B cell (primary cell): ENCODE results near the gene SEPTIN5. TPM values are rescaled to one million over a fixed set of nuclear protein-coding genes. Genes with fewer than 3 reads are reported as not detected.

ENCODE experiments used
- ATAC-seq: fragments of 200-7000 bp; cut with Tn5 transposase; one replicate; pipeline ENCODE4 v1.10.0; 2021; ENCODE audit warnings: low read depth, mild to moderate bottlenecking, moderate number of reproducible peaks, moderate library complexity
- CTCF ChIA-PET: fragments of 350-600 bp; sonication (Branson Sonifier 250); formaldehyde crosslinking; loops from one replicate; lab custom pipeline; 2021; ENCODE audit warnings: antibody characterized with exemption, inconsistent platforms; lab: Charles Lee
- POLR2A ChIA-PET: fragments of 350-600 bp; sonication (Branson Sonifier 250); formaldehyde crosslinking; loops from one replicate; lab custom pipeline; 2021; ENCODE audit warnings: antibody characterized with exemption; lab: Charles Lee
- DNase-seq: peaks from one replicate; pipeline ENCODE4 v3.0.0; 2013
- H2AFZ ChIP-seq: 2 replicates; pipeline ENCODE4 v1.6.1; 2012; ENCODE audit warnings: mild to moderate bottlenecking, low read depth, low read length; ENCODE audit not compliant: insufficient read depth, poor library complexity, severe bottlenecking
- H3K27ac ChIP-seq, 2 donors: 1 replicate in 1 of 2; 2 replicates in 1 of 2; pipeline ENCODE4 v1.5.1; 2012 to 2013; ENCODE audit warnings: low read length in 2 of 2, mild to moderate bottlenecking in 2 of 2, moderate library complexity in 1 of 2
- H3K27me3 ChIP-seq, 4 experiments: fragments of 200-600 bp in 1 of 4; sonication (generic) in 1 of 4; replicated peaks in 1 of 4; 1 replicate in 2 of 4; 2 replicates in 2 of 4; pipeline versions ENCODE4 v1.6.1 to v1.7.0; 2013 to 2016; ENCODE audit warnings: low read length in 3 of 4, mild to moderate bottlenecking in 2 of 4, mixed read lengths in 1 of 4, moderate library complexity in 1 of 4; ENCODE audit not compliant: insufficient read depth in 4 of 4, control insufficient read depth in 3 of 4; ENCODE audit errors: control extremely low read depth in 1 of 4
- H3K36me3 ChIP-seq, 2 experiments: replicated peaks in 1 of 2; 1 replicate in 1 of 2; 2 replicates in 1 of 2; pipeline versions ENCODE4 v1.6.1 to v1.7.1; 2013; ENCODE audit warnings: low read length in 1 of 2; ENCODE audit not compliant: insufficient read depth in 2 of 2, control insufficient read depth in 1 of 2; ENCODE audit errors: control extremely low read depth in 1 of 2, extremely low read depth in 1 of 2
- H3K4me1 ChIP-seq, 2 donors: fragments of 200-600 bp in 1 of 2; sonication (generic) in 1 of 2; 1 replicate in 1 of 2; 2 replicates in 1 of 2; pipeline versions ENCODE4 v1.5.1 to v1.6.1; 2013 to 2017; ENCODE audit warnings: low read length in 2 of 2; ENCODE audit not compliant: control insufficient read depth in 2 of 2, insufficient read depth in 2 of 2
- H3K4me2 ChIP-seq: replicated peaks from 2 replicates; pipeline ENCODE3; 2012; ENCODE audit warnings: mild to moderate bottlenecking, low read depth, low read length; ENCODE audit not compliant: poor library complexity, severe bottlenecking
- H3K4me3 ChIP-seq, 5 experiments: fragments of 200-600 bp in 1 of 5; sonication (generic) in 1 of 5; 1 replicate in 3 of 5; 2 replicates in 2 of 5; pipeline versions ENCODE4 v1.5.1 to v1.7.0; 2011 to 2016; ENCODE audit warnings: low read length in 4 of 5, mild to moderate bottlenecking in 4 of 5, low read depth in 2 of 5, control low read depth in 1 of 5, moderate library complexity in 1 of 5; ENCODE audit not compliant: insufficient read depth in 1 of 5; ENCODE audit errors: control extremely low read depth in 1 of 5, extremely low read depth in 1 of 5
- H3K79me2 ChIP-seq: fragments of 200-600 bp; sonication (generic); one replicate; pipeline ENCODE4 v1.6.0; 2016; ENCODE audit warnings: low read length; ENCODE audit not compliant: control insufficient read depth, insufficient read depth
- H3K9ac ChIP-seq: fragments of 200-600 bp; sonication (generic); 2 replicates; pipeline ENCODE4 v1.6.1; 2017; ENCODE audit warnings: mild to moderate bottlenecking, low read length, moderate library complexity
- H3K9me3 ChIP-seq, 3 donors: one replicate each; pipeline versions ENCODE4 v1.6.1 to v1.7.1; 2013; ENCODE audit warnings: low read length in 2 of 3; ENCODE audit not compliant: control insufficient read depth in 2 of 3, insufficient read depth in 1 of 3; ENCODE audit errors: control extremely low read depth in 1 of 3
- H4K20me1 ChIP-seq: 2 replicates; pipeline ENCODE4 v1.6.0; 2012; ENCODE audit warnings: mild to moderate bottlenecking, low read length; ENCODE audit not compliant: insufficient read depth, control insufficient read depth, poor library complexity, severe bottlenecking
- H3K27ac Mint-ChIP-seq: one replicate; pipeline ENCODE4 v1.8.0; 2021; ENCODE audit warnings: mixed read lengths
- H3K27me3 Mint-ChIP-seq: one replicate; pipeline ENCODE4 v1.8.0; 2021; ENCODE audit warnings: mixed read lengths
- H3K4me1 Mint-ChIP-seq: one replicate; pipeline ENCODE4 v1.8.0; 2021; ENCODE audit warnings: mixed read lengths
- H3K4me3 Mint-ChIP-seq: one replicate; pipeline ENCODE4 v1.8.0; 2021; ENCODE audit warnings: mixed read lengths
- H3K9me3 Mint-ChIP-seq: one replicate; pipeline ENCODE4 v1.8.0; 2022; ENCODE audit warnings: mixed read lengths; ENCODE audit not compliant: insufficient read depth
- CTCF ChIP-seq: fragments of 200-600 bp; IDR thresholded peaks from one replicate; pipeline ENCODE4 v1.8.0; 2022; ENCODE audit warnings: antibody characterized with exemption, mild to moderate bottlenecking
- EZH2 ChIP-seq: IDR thresholded peaks from 2 replicates; pipeline ENCODE4 v1.6.1; 2012; ENCODE audit warnings: borderline replicate concordance, low read depth, mild to moderate bottlenecking, moderate library complexity, low read length; ENCODE audit not compliant: insufficient read depth, poor library complexity, severe bottlenecking
- WGBS: methylation state at CpG from one replicate; pipeline ENCODE4 v1.1.5; 2013; ENCODE audit warnings: missing lambda C conversion rate; ENCODE audit not compliant: insufficient coverage; 5-methylcytosine and 5-hydroxymethylcytosine counted together
- intact Hi-C: fragments of 100-400 bp; cut with micrococcal nuclease; formaldehyde crosslinking; loops from one replicate; pipeline ENCODE4 v1.10.0; 2022
- polyA minus RNA-seq: library from RNA; depleted of rRNA, polyadenylated mRNA; stranded (reverse); fragments of >200 nt; gene quantifications from 2 replicates; pipeline ENCODE4 v1.2.3, GENCODE V29; 2012
- polyA plus RNA-seq: library from polyadenylated mRNA; depleted of rRNA; stranded (reverse); fragments of >200 nt; gene quantifications from 2 replicates; pipeline ENCODE4 v1.2.3, GENCODE V29; 2012
- total RNA-seq, 2 donors: library from RNA; stranded (reverse); fragments of 120-200 nt in 1 of 2; gene quantifications; 1 replicate in 1 of 2; 2 replicates in 1 of 2; pipeline versions ENCODE4 v1.2.3 to v1.2.4, GENCODE V29; 2013 to 2022

SEPTIN5 gene
- total RNA-seq, result not detected in 2 replicates
- total RNA-seq (2013), result 4.1 TPM
- polyA plus RNA-seq, result 0.06 and 0.17 TPM in 2 replicates
- polyA minus RNA-seq, result 2.6 and 2.9 TPM in 2 replicates

DNA sequence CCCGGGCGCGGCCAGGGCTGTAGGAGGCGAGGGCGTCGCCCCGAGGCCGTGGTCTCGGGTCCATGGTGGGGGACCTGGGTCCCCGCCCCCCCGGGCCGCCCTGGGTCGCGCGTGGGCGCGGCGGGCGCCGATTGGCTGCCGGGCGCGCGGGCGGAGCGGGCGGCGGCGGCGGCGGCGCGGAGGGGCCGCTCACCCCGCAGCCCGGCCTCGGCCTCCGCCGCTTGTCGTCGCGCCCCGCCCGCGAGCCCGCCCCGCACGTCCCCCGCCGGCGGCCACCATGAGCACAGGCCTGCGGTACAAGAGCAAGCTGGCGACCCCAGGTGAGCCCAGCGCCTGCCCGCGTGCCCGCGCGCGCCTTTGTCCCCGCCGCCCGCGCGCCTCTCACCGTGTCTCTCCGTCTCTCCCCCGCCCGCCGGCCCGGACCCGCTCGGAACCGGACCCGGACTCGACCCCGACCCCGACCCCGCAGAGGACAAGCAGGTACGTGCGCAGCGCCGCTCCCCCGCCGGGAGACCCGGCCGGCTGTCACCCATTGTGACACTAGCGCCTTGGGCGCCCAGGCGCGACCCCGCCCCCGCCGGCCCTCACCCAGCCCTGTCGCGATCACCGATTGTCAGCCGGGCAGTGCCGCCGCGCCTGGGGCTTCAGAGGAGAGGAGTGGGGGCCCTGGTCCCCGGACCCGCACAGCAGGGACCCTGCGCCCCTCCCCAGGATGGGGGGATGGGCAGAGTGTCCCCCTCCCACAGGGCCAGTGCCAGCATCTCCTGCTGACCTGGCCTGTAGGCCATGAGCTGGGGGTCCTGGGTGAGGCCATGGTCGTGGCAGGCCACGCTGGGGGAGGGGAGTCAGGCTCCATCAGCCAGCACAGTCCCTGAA lies at the start of gene SEPTIN5:
Gene SEPTIN5 (plus strand): TSS at position 192 of the 876 bp plus-strand sequence. CDS start 86 bp downstream, at position 278.
- ATAC-seq (no peak), DNase-seq (peak; percentile 23)
- intact Hi-C loops, result no loop called here
- Histone ChIP-seq H3K9ac (peak within 1 kb of the TSS; percentile 42), H3K4me2 (peak within 1 kb of the TSS; percentile 80), H3K36me3 (no peaks in the 10 kb centered on the region), H3K27ac (no peak within 1 kb of the TSS), H4K20me1 (no peaks in the 10 kb centered on the region), H3K79me2 (no peaks in the 10 kb centered on the region), H3K9me3 (peaks cover 0 to 8% (median 0%) of the 10 kb centered on the region in 3 donors), H3K27me3 (peaks cover 0 to 51% (median 17%) of the 10 kb centered on the region in 4 experiments), H3K4me1 (peaks cover 17 to 26% of the 10 kb centered on the region in 2 donors), H2AFZ (peak within 1 kb of the TSS; percentile 60), H3K4me3 (peak within 1 kb of the TSS in 3 of 5 experiments; percentile 23 to 41 (median 38))
- Mint-ChIP-seq H3K27ac (no peak within 1 kb of the TSS), H3K4me1 (peaks cover 10% of the 10 kb centered on the region), H3K27me3 (peaks cover 27% of the 10 kb centered on the region), H3K4me3 (peak within 1 kb of the TSS; percentile 80), H3K9me3 (no peaks in the 10 kb centered on the region)
- ChIA-PET POLR2A (no interaction called here), CTCF (no interaction called here)
- TF ChIP-seq EZH2 (peak; percentile 51), CTCF (no peak)
- 2% methylated on average over 101 of the region's 106 CpGs for WGBS
